ENCODE data around the gene CCDC51. TPM values are rescaled to one million over a fixed set of nuclear protein-coding genes. Genes with fewer than 3 reads are reported as not detected.

Gene CCDC51
- total and polyA plus RNA-seq, 2 donors from 2014 or later, result 13.8 to 32.8 TPM

DNA sequence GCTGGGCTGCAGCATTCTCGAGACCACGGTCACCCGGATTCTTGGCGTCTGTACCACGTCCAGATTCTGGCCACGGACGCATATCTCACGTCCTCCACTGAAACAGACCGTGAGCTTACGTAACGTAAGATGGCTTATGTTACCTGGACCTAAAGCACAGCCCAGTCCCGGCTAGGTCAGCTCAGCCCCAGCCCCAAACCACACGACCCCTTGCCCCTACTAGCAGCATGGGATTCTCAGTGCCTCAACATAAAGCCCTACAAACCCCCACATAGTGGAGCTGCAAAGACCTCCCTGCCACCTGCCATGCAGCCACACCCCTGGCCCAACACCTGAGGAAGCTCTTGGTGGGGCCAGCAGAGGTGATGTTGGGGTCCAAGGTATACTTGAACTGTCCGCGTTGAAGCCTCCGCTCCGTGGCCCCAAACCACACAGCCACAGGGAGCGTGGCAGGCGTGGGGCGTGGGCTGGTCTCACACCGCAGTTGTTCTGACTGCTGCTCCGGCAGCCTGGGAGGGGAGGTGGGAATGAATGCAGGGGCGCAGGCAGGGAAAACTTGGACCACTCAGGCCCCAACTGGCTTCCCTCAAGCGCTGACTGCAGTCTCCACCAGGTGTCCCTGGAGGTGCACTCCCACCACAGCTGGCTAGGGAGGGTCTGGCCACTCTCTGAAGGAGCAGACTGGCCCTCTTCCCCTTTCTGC lies 24.5 kb downstream of the CCDC51 start:
- peaks cover 6 to 82% (median 53%) of the 10 kb centered on the region in 3 donors for H3K36me3 ChIP-seq (ENCODE audit: control insufficient read depth in 2 of 3, insufficient read depth in 3 of 3, low read length in 3 of 3)
- peak in 1 of 5 donors; percentile 49 for DNase-seq
- no peak overlapping the region for H3K9ac ChIP-seq (ENCODE audit: low read length in 3 of 3)
- H3K27ac ChIP-seq (ENCODE audit: low read depth in 2 of 2, low read length in 2 of 2), result no peak overlapping the region
- FAIRE-seq, result no peak
- intact Hi-C loops (cut with DNase I), result no loop called here
- H3K4me3 ChIP-seq (ENCODE audit: low read length in 3 of 3), result no peak overlapping the region
- TF ChIP-seq, protein P1, sequence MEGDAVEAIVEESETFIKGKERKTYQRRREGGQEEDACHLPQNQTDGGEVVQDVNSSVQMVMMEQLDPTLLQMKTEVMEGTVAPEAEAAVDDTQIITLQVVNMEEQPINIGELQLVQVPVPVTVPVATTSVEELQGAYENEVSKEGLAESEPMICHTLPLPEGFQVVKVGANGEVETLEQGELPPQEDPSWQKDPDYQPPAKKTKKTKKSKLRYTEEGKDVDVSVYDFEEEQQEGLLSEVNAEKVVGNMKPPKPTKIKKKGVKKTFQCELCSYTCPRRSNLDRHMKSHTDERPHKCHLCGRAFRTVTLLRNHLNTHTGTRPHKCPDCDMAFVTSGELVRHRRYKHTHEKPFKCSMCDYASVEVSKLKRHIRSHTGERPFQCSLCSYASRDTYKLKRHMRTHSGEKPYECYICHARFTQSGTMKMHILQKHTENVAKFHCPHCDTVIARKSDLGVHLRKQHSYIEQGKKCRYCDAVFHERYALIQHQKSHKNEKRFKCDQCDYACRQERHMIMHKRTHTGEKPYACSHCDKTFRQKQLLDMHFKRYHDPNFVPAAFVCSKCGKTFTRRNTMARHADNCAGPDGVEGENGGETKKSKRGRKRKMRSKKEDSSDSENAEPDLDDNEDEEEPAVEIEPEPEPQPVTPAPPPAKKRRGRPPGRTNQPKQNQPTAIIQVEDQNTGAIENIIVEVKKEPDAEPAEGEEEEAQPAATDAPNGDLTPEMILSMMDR (IDR thresholded peaks at IDR 0.05; ENCODE audit: borderline replicate concordance, extremely low read depth, insufficient read depth), result no peak
- no peaks in the 10 kb centered on the region for H3K4me1 ChIP-seq (ENCODE audit: control insufficient read depth in 2 of 3, insufficient read depth in 2 of 3, low read depth in 1 of 3, low read length in 3 of 3)
- H3K9me3 ChIP-seq (ENCODE audit: control insufficient read depth in 2 of 3, insufficient read depth in 1 of 3, low read length in 3 of 3), result no peaks in the 10 kb centered on the region
- no peaks in the 10 kb centered on the region for H3K27me3 ChIP-seq (ENCODE audit: control insufficient read depth, insufficient read depth, low read length)

- Histone ChIP-seq H3K27me3 (ENCODE audit: control insufficient read depth, insufficient read depth, low read length) (no peaks in the 10 kb centered on the region), H3K36me3 (ENCODE audit: control insufficient read depth in 2 of 3, insufficient read depth in 3 of 3, low read length in 3 of 3) (peaks cover 6 to 85% (median 57%) of the 10 kb centered on the region in 3 donors), H3K4me3 (ENCODE audit: low read length in 3 of 3) (no peak overlapping the region), H3K4me1 (ENCODE audit: control insufficient read depth in 2 of 3, insufficient read depth in 2 of 3, low read depth in 1 of 3, low read length in 3 of 3) (no peaks in the 10 kb centered on the region), H3K9ac (ENCODE audit: low read length in 3 of 3) (no peak overlapping the region), H3K9me3 (ENCODE audit: control insufficient read depth in 2 of 3, insufficient read depth in 1 of 3, low read length in 3 of 3) (no peaks in the 10 kb centered on the region), H3K27ac (ENCODE audit: low read depth in 2 of 2, low read length in 2 of 2) (no peak overlapping the region)
- intact Hi-C loops (cut with DNase I), result no loop called here
- FAIRE-seq, result no peak
- TF ChIP-seq, protein P1 (IDR thresholded peaks at IDR 0.05; ENCODE audit: borderline replicate concordance, extremely low read depth, insufficient read depth), result no peak
- DNase-seq, result peak in 2 of 5 donors; percentile 26 to 63
Measured at GRCh38 chr3:48414376-48415250, 25.3 kb downstream of the CCDC51 start.

DNA sequence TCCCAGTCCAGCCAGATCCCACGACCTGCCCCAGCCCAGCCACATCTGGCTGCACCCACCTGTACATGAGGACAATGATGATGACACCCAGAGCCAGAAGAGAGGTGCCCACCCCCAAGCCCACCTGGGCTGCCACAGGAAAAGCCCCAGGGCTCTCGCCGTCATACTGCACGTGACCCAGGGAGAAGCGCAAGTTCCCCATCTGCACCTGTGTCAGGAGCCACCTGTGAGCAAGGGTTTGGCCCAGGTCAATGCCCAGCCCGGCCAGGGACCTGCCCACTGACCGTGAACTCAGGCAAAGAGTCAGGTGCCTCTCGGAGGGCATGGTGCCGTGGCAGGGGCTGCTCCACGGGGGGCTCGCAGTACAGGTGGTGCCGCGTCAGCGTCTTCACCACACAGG lies 26.3 kb downstream of the CCDC51 start:
- DNase-seq (peak in 1 of 5 donors; percentile 61), FAIRE-seq (no peak)
- TF ChIP-seq, protein P1 (IDR thresholded peaks at IDR 0.05; ENCODE audit: borderline replicate concordance, extremely low read depth, insufficient read depth), result no peak
- Histone ChIP-seq H3K4me3 (ENCODE audit: low read length in 3 of 3) (no peak overlapping the region), H3K9me3 (ENCODE audit: control insufficient read depth in 2 of 3, insufficient read depth in 1 of 3, low read length in 3 of 3) (no peaks in the 10 kb centered on the region), H3K36me3 (ENCODE audit: control insufficient read depth in 2 of 3, insufficient read depth in 3 of 3, low read length in 3 of 3) (peaks cover 6 to 85% (median 63%) of the 10 kb centered on the region in 3 donors), H3K4me1 (ENCODE audit: control insufficient read depth in 2 of 3, insufficient read depth in 2 of 3, low read depth in 1 of 3, low read length in 3 of 3) (no peaks in the 10 kb centered on the region), H3K27ac (ENCODE audit: low read depth in 2 of 2, low read length in 2 of 2) (no peak overlapping the region), H3K9ac (ENCODE audit: low read length in 3 of 3) (no peak overlapping the region), H3K27me3 (ENCODE audit: control insufficient read depth, insufficient read depth, low read length) (no peaks in the 10 kb centered on the region)
- intact Hi-C loops (cut with DNase I), result no loop called here
